K562 (cell line): ENCODE data around the gene FAM43B. TPM values are rescaled to one million over a fixed set of nuclear protein-coding genes. Genes with fewer than 3 reads are reported as not detected.
A peak's percentile ranks its signal among the peaks of the same experiment; 100 is the strongest.

Experiments used
- KAT8 ChIP-seq: fragments of 450-650 bp; IDR thresholded peaks from 2 replicates; pipeline ENCODE4 v1.6.1; 2016; ENCODE audit warnings: low read depth, mild to moderate bottlenecking
- NCOA1 ChIP-seq: fragments of 450-650 bp; IDR thresholded peaks from 2 replicates; pipeline ENCODE4 v1.6.1; 2016; ENCODE audit warnings: low read depth
- PHF20 ChIP-seq: fragments of 450-650 bp; IDR thresholded peaks from 2 replicates; pipeline ENCODE4 v1.6.1; 2018; ENCODE audit not compliant: partially characterized antibody
- RB1 ChIP-seq: fragments of 450-650 bp; IDR thresholded peaks from 2 replicates; pipeline ENCODE4 v1.6.1; 2017; ENCODE audit warnings: low read depth, mild to moderate bottlenecking
- SREBF2 ChIP-seq: sonication (generic); formaldehyde crosslinking; IDR thresholded peaks from 2 replicates; pipeline ENCODE4 v1.4.0; 2020; ENCODE audit warnings: mild to moderate bottlenecking, missing genetic modification reagents
- polyA plus RNA-seq, 8 experiments: library from polyadenylated mRNA; depleted of rRNA in 4 of 8; stranded (reverse) in 5 of 8; unstranded in 3 of 8; fragments of >200 nt; fragmentation: Nextera tagmentation in 2 of 8; fragmentation: Illumina TruSeq in 1 of 8; extraction: Ambion mirVana in 2 of 8; extraction: Trizol in 1 of 8; gene quantifications; 2 replicates each; pipeline versions ENCODE4 v1.2.1 to v1.2.3, GENCODE V29; 2011 to 2014; ENCODE audit warnings: inconsistent platforms in 1 of 8, missing spikeins in 1 of 8
- total RNA-seq, 7 experiments: library from RNA; depleted of rRNA in 6 of 7; stranded (reverse); fragments of >200 nt in 6 of 7; fragmentation: Illumina TruSeq in 2 of 7; extraction: Trizol in 2 of 7; gene quantifications; 2 replicates each; pipeline versions ENCODE4 v1.2.1 to v1.2.3, GENCODE V29; 2011 to 2021; ENCODE audit warnings: low replicate concordance in 1 of 7
- TF ChIP-seq, protein P1 (sequence below): fragments of 450-650 bp; conservative IDR thresholded peaks from 2 replicates; pipeline ENCODE4 v1.6.1; 2016; ENCODE audit warnings: missing genetic modification characterization, low read depth, mild to moderate bottlenecking, control low read depth, missing compliant biosample characterization
- TF ChIP-seq, protein P2 (sequence below): fragments of 450-650 bp; IDR thresholded peaks from 2 replicates; pipeline ENCODE4 v1.6.1; 2018; ENCODE audit not compliant: partially characterized antibody
- TF ChIP-seq, protein P3 (sequence below): sonication (generic); formaldehyde crosslinking; IDR thresholded peaks from 2 replicates; pipeline ENCODE4 v1.9.0; 2022; ENCODE audit warnings: mild to moderate bottlenecking, missing genetic modification reagents
- TF ChIP-seq, protein P4 (sequence below): fragments of 250-450 bp; sonication (Bioruptor Pico); IDR thresholded peaks from 2 replicates; pipeline ENCODE4 v1.4.0; 2020; ENCODE audit warnings: mild to moderate bottlenecking, moderate library complexity, borderline replicate concordance
- TF ChIP-seq, protein P5 (sequence below): fragments of 250-450 bp; sonication (Bioruptor Pico); IDR thresholded peaks from 2 replicates; pipeline ENCODE4 v1.8.0; 2022; ENCODE audit warnings: moderate library complexity, mild to moderate bottlenecking, inconsistent platforms

Gene FAM43B
- total and polyA plus RNA-seq, 9 of the 15 experiments (the other 6 are each of a cell fraction or from before 2014, with no cell fraction given): not detected

DNA sequence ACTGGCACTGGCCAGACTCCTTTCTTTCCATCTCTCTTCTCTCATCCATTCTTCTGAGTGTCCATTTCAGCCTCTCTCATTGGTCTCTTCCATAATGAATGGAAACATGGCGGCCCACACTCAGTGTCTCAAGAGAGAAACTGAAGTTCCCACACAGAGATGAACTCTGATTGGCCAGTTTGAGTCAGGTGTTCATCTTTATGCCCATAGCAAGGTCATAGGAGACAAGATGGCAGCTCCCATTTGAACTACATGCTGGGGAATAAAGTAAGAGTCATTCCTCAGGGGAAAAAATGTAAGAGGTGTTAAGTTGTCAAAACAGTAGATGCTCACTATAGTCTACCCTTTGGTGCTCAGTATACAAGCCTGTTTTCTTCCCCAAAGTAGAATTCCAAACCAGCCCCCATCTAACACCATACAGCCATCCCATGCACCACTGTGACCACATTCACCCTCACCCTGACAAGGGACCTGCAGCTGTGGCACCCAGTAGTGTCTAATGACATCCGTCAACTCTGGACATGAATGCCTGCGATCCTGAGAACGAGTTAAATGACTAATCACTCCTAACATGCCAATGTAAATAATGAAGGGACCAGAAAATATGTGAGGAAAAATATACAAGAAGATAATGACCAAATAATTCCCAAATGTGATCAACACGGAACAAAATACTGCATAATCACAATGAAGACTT, 48.9 kb downstream of the FAM43B start (continued):
- TF ChIP-seq, protein P1, sequence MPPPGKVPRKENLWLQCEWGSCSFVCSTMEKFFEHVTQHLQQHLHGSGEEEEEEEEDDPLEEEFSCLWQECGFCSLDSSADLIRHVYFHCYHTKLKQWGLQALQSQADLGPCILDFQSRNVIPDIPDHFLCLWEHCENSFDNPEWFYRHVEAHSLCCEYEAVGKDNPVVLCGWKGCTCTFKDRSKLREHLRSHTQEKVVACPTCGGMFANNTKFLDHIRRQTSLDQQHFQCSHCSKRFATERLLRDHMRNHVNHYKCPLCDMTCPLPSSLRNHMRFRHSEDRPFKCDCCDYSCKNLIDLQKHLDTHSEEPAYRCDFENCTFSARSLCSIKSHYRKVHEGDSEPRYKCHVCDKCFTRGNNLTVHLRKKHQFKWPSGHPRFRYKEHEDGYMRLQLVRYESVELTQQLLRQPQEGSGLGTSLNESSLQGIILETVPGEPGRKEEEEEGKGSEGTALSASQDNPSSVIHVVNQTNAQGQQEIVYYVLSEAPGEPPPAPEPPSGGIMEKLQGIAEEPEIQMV (tag): no peak
- no peak for TF ChIP-seq SREBF2 (CRISPR knock-in tag)
- TF ChIP-seq, protein P2, sequence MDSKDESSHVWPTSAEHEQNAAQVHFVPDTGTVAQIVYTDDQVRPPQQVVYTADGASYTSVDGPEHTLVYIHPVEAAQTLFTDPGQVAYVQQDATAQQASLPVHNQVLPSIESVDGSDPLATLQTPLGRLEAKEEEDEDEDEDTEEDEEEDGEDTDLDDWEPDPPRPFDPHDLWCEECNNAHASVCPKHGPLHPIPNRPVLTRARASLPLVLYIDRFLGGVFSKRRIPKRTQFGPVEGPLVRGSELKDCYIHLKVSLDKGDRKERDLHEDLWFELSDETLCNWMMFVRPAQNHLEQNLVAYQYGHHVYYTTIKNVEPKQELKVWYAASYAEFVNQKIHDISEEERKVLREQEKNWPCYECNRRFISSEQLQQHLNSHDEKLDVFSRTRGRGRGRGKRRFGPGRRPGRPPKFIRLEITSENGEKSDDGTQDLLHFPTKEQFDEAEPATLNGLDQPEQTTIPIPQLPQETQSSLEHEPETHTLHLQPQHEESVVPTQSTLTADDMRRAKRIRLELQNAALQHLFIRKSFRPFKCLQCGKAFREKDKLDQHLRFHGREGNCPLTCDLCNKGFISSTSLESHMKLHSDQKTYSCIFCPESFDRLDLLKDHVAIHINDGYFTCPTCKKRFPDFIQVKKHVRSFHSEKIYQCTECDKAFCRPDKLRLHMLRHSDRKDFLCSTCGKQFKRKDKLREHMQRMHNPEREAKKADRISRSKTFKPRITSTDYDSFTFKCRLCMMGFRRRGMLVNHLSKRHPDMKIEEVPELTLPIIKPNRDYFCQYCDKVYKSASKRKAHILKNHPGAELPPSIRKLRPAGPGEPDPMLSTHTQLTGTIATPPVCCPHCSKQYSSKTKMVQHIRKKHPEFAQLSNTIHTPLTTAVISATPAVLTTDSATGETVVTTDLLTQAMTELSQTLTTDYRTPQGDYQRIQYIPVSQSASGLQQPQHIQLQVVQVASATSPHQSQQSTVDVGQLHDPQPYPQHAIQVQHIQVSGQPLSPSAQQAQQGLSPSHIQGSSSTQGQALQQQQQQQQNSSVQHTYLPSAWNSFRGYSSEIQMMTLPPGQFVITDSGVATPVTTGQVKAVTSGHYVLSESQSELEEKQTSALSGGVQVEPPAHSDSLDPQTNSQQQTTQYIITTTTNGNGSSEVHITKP: no peak
- TF ChIP-seq, protein P3, sequence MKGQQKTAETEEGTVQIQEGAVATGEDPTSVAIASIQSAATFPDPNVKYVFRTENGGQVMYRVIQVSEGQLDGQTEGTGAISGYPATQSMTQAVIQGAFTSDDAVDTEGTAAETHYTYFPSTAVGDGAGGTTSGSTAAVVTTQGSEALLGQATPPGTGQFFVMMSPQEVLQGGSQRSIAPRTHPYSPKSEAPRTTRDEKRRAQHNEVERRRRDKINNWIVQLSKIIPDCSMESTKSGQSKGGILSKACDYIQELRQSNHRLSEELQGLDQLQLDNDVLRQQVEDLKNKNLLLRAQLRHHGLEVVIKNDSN (CRISPR knock-in tag): peak; percentile 67
- TF ChIP-seq NCOA1: no peak
- no peak for TF ChIP-seq RB1
- no peak for TF ChIP-seq PHF20
- TF ChIP-seq KAT8: no peak
- TF ChIP-seq, protein P4, sequence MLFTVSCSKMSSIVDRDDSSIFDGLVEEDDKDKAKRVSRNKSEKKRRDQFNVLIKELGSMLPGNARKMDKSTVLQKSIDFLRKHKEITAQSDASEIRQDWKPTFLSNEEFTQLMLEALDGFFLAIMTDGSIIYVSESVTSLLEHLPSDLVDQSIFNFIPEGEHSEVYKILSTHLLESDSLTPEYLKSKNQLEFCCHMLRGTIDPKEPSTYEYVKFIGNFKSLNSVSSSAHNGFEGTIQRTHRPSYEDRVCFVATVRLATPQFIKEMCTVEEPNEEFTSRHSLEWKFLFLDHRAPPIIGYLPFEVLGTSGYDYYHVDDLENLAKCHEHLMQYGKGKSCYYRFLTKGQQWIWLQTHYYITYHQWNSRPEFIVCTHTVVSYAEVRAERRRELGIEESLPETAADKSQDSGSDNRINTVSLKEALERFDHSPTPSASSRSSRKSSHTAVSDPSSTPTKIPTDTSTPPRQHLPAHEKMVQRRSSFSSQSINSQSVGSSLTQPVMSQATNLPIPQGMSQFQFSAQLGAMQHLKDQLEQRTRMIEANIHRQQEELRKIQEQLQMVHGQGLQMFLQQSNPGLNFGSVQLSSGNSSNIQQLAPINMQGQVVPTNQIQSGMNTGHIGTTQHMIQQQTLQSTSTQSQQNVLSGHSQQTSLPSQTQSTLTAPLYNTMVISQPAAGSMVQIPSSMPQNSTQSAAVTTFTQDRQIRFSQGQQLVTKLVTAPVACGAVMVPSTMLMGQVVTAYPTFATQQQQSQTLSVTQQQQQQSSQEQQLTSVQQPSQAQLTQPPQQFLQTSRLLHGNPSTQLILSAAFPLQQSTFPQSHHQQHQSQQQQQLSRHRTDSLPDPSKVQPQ (CRISPR knock-in tag): no peak
- TF ChIP-seq, protein P5, sequence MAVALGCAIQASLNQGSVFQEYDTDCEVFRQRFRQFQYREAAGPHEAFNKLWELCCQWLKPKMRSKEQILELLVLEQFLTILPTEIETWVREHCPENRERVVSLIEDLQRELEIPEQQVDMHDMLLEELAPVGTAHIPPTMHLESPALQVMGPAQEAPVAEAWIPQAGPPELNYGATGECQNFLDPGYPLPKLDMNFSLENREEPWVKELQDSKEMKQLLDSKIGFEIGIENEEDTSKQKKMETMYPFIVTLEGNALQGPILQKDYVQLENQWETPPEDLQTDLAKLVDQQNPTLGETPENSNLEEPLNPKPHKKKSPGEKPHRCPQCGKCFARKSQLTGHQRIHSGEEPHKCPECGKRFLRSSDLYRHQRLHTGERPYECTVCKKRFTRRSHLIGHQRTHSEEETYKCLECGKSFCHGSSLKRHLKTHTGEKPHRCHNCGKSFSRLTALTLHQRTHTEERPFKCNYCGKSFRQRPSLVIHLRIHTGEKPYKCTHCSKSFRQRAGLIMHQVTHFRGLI (CRISPR knock-in tag): no peak
